Stimulated activated CD4-positive, alpha-beta T cell treated with anti-CD3 and anti-CD28 coated beads, TNF-alpha, amount 100 ng/mL, for 1 hour (primary cell): Measurements from ENCODE around the gene NR6A1.

Source experiments
- DNase-seq, 3 donors: peaks; one replicate each; pipeline ENCODE4 v3.0.0-alpha.2; 2020; ENCODE audit warnings: low read depth in 3 of 3, low spot score in 1 of 3

Gene NR6A1

DNA sequence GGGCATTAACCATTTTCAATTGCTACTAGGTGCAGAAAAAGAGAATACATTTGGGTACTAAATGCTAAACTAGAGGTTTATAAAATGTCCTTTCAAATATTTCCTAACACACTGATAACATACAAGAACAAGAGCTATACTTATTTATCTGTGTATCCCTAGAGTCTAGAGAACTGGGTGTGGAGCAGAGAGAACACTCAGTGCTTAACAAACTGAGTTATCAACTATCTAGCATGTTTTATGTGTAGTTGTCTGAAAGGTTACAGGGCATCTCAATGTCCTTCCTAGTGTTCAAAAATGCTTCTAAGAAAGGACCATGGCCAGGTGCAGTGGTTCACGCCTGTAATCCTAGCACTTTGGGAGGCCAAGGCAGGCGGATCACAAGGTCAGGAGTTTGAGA lies 40.3 kb downstream of the NR6A1 start:
- DNase-seq = no peak

DNA sequence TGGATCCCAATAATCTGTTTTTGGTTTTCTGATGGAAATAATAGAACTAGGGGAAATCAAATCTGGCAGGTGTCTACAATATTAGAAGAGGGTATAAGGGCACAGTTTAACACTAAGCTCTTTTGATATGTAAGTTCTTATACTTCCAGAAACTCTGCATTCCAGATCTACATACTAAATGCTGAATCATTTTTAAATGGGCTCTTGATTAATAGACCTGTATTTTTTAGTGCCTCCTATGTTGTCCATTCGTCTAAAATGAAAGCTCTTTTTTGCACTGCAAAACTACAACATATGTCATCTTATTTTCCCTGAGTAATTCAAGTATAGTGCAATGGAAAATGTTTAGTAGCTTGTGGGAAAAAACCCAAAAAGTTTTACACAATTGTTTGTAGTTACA lies 44.2 kb downstream of the NR6A1 start:
- DNase-seq = no peak

DNA sequence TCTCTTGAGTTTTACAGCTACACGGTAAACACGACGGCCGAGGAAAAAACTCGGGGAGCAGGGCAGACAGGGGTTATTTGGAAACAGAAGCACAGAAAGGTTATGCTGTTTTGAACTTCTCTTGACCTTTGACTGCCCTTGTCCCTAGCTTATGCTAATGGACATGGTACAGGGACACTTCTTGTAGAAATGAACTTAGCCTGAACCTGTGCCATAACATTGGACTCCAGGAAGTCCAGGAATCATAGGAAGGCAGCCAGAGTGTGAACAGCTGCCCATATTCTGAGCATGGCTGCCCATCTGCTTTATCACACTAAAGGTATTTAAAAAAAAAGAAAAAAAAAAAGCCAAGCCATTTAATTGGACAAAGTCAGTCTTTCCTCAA lies 46.1 kb downstream of the NR6A1 start:
- DNase-seq = no peak

DNA sequence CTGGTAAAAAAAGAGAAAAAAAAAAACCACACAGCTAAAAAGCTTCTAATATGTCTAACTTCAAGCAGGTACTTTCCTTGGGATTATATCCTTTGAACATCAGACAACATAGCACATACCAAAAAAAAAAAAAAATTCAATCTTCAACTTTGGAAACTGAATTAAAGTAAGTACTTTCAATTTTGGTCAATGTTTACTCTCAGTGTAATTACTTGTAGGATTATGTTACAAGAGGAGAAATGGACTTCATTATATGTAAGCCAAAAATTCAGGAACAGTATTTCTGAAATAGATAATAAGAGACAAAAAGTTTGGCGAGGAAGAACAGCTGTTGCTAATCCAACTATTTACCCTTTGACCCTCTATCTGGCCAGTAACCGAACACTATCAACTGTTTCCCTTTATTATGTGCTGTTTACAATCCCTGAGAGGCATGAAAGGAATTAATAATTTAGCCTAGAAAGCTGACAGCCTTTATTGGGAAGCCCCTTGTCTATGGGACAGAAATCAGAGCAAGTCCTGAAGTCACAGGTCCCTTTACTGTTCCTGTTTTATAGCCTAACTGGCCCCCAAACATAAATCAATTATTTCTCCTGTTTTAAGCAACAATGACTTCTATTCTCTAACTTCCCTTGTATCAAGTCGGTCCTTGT lies 46.6 kb downstream of the NR6A1 start:
- no peak for DNase-seq

DNA sequence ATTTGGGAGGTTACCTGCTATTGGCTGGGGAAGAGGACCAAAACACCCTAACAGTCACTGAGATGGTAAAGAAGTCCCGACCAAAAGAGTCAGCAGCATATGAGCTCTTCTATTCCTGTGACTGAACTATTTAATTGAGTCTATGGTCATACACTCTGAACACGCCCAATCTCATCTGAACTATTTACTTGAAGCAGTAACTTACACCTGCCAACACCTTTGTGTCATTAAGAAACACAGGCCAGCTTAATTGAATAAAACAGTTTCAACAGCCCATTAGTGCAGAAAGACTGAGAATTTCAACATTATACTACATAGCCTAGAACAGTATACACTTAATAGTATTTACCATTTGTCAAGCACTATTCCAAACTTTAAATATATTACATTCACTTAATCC lies 47.8 kb downstream of the NR6A1 start:
- no peak for DNase-seq

DNA sequence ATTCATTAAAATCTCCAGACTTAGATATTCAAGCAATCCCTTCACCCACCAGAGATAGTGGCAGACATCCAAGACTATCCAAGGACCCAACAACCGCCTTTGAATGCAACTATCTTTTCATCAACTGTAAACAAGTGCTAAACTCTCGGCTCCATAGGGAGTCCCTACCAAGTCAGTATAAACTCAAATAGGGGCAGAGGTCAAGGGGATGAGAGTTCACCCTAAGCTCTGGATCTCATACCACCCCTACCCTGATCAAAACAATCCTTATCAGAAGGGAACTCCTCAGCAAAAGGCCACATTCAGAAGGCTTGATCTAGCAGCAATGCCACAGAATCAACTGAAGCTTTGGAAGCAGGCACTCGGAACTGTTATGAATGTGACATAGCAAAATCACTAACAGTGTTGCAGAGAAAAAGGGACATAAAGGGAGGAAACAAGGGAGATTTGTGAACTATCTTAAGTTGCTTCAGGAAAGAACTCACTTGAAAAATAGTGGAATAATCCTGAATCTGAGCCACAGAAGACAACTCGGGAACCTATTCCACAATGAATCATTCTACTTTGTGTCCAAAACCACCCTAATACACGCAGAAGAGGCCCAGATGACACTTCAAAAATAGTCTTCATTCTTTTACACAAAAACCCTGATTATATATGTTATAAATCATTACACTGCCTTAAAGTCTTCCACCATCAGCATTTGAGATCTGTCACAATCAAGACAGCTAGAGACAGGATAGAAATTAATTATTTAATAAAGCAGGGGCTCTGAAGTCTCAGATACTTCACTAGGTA lies 49.8 kb downstream of the NR6A1 start:
- no peak for DNase-seq

DNA sequence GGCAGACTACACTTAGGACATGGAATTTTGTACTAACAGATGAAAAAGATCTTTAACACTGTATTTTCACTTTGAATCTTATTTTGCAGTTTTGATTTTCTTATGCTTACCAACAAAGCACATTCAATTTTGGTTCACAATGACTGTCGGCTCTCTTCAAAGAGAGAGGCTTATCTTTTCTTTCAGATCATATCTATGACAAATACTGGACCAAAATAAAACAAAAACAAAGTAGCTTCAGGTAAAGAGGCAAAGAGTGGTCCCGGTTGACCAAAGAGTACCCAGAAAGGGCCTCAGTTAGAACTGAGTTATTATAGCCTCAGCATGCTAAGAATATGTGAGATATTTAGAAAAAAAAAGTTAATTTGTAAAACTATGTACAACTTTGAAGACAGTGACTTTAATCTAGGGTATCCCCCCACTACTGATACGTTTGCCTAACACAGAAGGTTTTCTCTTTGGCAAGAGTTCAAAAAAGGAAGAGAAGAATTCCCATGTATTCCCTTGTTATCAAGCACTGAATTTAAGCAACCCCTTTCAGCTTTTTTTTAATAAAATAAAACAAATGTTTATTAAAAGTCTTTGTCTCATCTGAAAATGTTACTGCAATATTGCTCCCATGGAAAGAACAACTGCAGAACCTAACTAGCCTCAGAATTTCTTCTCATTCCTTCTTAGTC lies 50.5 kb downstream of the NR6A1 start:
- DNase-seq = no peak

DNA sequence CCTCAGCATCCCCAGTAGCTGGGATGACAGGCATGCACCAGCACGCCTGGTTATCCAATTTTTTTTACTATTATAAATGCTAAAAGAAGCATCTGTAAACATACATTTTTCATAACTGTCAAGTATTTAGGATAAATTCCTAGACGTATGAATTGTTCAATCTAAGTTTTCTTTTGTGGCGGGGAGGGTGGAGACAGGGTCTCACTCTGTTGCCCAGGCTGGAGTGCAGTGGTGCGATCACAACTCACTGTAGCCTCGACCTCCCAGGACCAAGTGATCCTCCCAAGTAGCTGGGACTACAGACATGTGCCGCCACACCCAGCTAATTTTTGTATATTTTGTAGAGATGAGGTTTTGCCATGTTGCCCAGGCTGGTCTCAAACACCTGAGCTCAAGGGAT lies 52.2 kb downstream of the NR6A1 start:
- DNase-seq = no peak

DNA sequence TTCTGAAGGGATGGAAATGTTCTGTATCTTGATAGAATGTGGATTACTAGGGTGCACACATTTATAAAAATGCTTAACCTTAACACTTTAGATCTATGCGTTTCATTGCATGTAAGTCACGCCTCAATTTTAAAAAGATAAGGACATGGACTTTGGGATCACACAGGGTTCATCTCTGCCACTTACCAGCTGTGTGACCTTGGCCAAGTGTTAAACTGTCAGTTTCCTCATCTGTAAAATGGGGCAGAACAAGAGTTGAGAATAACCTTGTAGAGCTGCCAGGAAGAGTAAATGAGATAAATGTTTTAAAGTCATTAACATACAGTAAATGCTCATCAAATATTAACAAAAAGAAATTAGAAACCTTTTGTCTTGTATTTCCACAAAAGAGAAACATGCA lies 53.5 kb downstream of the NR6A1 start:
- no peak for DNase-seq

DNA sequence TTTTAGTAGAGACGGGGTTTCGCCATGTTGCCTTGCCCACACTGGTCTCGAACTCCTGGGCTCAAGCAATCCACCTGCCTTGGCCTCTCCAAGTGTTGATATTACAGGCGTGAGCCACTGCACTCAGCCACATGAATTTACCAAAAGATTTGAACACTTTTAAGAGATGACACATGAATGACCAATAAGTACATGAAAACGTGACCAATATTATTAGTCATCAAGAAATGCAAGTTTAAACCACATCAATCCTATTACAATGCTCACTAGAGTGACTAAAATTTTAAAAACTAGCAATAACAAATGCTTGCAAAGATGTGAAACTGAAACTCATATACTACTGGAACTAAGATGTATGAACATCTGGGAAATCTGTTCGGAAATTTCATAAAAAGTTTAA lies 54.3 kb downstream of the NR6A1 start:
- DNase-seq = no peak

DNA sequence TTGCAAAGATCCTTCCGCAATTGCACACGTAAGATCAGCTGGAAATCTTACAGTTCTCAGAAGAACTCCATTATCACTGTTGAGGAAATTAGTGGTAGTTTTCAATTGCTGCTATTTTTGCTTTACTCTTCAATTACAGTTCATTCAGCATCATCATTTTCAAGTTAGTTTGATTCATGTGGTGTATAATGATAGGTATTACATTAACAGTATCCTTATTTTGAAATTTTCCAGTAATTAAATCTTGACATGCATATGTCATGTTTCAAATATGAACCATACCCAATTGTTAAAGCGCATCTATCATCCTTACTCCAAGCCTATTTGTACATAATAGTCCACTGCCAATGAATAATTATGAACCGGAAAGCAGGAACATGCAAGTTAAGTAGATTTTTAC lies 60.3 kb downstream of the NR6A1 start:
- no peak for DNase-seq

DNA sequence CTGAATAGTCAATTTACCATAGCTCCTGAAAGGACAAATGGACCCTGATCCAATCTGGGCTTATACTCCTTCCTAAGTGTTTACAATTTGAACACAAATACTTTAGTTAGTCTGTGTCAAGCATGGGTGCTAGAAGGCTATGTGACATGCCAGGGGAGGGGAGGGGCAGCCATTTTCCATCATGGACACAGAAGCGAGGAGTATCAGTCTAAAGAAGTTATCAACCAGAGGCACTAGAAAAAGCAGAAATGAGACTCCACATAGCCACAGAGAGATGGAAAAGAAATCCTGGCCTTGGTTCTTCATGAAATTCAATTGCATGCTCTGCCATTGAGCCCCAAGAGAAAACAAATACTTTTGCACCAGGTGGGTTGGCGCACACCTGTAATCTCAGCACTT lies 61.8 kb downstream of the NR6A1 start:
- DNase-seq = no peak

DNA sequence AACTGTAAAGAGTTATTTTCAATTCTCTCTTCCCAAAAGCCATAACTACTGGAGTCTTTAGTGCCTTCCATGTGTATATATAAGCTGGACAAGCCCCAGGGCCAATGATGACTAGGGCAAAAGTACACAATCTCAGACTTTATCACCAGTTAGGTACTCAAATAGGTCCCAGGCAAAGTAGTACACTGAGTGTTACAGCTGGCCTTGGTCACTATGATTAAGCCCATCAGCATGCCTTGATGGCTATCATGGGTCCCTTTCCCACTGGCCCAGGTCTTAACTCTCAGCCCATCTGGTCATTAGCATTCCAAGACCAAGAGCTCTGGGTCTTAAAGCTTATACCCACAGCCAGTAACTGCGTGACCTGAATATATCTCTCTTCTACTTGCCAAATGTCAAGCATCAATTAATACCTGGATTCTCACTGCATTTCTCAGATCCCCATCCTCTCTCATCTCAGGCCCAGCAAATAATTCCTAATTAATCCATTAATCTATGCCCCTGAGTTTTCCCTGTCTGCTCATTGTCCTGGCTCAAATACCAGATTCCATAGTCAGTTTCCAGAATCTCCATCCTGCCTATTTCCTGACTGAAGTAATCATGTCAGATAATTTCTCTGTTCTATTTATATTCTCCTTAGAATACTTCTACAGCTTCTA lies 62.3 kb downstream of the NR6A1 start:
- DNase-seq = no peak

DNA sequence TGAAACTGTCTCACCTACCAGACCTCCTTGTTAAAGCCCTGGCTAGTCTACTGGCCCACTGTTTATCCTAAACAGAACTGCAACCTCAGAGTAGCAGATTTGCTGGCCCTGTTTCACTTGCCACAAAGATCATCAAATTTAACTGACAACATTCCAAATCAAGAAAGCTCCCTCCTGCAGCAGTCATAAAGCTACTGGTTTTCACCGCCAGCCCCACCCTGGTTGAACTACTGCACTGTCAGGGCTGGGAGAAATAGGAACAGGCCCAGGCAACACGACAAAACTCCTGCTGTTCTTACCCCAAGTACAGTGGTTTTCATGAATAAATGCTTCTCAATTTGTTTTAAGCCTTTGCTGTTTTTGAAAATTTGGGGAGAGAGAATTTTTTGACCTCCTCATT lies 63.0 kb downstream of the NR6A1 start:
- DNase-seq = no peak

DNA sequence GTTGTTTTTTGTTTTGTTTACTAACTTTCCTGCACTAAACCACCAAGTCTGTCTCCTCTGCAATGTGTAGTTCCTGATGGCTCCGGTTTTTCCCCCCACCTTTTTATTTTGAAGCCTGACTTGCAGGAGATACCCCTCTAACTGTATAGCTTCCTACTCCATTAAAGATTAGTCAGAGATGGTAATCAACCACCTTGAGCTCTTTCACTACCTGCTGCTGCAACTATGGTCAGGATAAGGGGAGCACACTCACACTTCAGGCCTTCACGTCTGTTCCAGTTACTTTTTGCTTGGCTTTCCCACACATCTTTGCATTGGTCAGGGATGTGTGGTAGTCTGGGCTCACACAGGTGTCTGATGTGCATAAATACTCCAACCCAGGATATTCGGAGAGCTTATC lies 63.4 kb downstream of the NR6A1 start:
- DNase-seq = no peak

DNA sequence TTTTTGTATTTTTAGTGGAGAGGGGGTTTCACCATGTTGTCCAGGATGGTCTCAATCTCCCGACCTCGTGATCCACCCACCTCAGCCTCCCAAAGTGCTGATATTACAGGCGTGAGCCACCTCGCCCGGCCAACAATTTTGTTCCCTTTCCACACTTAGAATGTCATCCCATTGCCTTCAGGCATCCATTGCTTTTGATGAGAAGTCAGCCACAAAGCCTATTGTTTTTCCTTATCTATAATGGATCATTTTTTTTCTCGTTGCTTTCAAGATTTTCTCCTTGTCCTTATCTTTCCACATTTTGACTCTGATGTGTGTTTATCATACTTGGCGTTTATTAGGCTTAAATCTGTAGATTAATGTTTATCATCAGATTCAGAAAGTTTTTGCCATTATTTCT lies 64.4 kb downstream of the NR6A1 start:
- no peak for DNase-seq

DNA sequence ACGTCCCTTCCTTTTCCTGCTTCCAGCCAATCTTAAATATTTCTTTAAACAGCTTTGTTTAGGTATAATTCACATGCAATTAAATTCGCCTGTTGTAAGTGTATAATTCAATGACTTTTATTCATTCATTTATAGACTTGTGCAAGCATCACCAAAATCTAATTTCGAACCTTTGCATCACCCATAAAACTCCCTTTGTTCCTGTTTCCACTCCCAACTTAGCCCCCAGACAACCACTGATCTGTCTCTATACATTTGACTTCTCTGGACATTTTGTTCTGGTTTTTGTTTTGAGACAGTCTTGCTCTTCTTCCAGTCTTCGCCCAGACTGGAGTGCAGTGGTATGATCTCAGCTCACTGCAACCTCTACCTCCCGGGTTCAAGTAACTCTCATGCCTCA lies 71.5 kb downstream of the NR6A1 start:
- DNase-seq = no peak

DNA sequence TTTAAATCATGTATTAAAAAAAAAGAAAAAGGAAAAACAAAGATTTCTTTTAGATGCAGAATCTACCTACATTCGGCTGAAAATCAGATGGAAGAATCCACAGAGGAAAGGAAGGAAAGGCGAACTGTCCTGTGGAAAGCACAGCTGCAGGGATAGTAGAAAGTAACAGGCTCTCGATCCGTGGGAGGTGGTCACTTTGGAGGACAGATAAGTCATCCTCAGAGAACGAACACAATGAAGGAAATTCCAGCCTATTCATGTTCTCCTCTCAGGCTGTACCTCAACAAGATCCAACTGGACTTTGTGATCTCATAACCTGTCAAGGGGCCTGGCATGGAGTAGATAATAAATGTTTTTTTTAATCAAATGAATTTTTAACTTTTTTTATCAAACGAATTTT lies 72.8 kb downstream of the NR6A1 start:
- DNase-seq = no peak

DNA sequence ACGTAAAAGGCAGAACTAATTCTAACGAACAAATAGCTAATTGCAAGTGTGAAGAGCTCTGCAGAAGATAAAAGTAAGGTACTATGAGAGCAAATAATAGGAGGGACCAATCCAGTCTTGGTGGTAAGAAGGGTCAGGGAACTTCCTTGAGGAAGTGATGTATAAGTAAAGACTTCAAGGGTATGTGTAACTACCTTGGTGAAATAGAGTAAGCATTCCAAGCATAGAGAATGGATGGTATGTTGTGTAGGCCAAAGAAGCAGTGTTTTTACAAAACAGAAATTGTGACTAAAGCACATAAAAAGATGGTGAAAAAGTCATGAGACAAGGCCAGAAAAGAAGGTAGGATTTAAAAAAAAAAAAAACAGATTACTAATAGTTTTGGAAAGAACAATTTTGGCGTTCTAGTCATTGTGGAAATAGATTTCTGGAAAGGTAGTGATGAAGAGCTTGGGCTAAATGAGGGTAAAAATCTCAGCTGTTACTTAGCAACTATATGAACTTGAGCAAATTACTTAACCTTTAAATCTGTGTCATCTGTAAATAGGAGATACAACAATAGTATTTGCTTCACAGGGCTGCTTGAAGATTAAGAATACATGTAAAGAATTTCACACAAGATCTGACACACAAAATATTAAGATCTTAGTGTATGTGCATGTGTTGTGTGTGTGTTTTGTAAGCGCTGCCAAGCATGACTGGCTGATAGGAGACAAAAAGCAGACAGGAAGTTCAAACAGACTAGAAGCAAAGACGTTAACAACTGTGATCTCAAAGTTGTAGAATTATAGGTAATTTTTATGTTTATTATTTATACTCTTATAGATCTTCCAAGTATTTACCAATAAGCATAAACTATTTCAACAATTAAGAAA lies 73.5 kb downstream of the NR6A1 start:
- DNase-seq = no peak

DNA sequence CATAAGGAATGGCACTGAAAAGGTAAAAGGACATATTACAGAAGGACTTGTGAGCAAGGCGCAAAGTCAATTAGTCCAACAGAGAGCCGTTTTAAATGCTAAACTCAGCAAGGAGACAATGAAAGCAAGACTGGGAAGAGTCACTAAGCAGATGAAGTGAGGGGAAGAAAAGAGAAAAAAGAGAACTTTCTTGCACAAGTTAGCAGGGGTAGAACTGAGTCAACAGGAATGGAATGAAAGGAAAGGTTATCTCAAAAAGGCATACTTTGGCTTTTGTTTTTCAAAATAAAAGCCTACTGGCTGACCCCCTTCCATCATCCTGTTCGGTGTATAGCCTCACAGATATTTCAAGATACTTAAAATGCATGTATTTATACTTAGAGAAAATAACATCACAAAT lies 75.0 kb downstream of the NR6A1 start:
- no peak for DNase-seq

DNA sequence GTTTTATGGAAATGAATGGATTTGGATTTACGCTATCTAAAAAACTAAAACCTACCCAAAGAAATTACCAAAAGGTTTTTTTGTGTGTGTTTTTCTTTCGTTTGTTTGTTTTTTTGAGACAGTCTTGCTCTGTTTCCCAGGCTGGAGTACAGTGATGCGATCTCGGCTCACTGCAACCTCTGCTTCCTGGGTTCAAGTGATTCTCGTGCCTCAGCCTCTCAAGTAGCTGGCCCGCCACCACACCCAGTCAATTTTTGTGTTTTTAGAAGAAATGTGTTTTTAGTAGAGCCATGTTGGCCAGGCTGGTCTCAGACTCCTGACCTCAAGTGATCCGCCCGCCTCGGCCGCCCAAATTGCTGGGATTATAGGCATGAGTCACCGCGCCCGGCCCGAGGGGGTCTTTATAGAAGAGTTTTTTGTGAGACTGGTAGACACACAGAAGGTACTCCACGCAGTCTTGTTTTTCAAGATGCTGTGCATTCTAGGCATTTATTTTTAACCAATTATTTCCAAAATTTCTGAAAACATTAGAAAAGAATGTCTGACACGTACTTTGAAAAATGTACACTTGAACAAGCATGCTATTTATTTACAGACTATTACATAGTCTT lies 75.7 kb downstream of the NR6A1 start:
- DNase-seq = no peak
